ENCODE results near the gene TGM6.

Gene TGM6

DNA sequence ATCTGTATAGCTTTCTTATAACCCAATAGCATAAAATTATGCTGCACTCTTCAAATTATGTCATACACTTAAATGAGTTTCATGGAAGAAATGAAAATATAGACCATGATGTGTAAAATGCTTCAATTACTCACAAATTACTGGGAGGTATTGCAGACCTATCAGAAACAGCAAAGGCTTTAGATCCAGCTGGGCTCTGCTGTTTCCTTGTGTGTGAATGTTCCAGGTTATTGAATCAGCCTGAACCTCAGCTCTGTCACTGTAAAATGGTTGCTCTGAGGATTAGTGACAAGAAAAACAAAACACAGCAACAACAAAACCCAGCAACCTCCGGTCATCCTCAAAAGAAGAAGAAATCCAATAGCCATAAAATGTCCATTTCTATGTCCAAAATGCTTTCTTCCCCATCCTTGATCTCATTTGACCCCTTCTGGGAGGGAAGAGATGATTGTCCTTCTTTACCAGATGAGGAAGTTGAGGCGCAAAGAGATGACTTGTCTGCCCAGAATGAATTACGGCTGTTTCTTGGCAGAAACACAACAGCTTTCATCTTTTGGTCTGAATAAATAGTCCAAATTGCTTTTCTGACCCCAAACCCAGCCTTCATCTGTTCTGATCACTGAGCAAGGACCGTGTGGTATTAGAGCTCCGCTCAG is 42.2 kb upstream of the TGM6 start:
- TF ChIP-seq ZBTB7A (IDR thresholded peaks at IDR 0.05; ENCODE audit: low read depth) (no peak), TEAD4 (IDR thresholded peaks at IDR 0.05) (no peak), CEBPB (IDR thresholded peaks at IDR 0.05) (no peak)

- TF ChIP-seq USF1 (IDR thresholded peaks at IDR 0.05) (no peak), YY1 (IDR thresholded peaks at IDR 0.05; ENCODE audit: low read depth) (no peak), CREB1 (IDR thresholded peaks at IDR 0.05; ENCODE audit: low read depth) (no peak), TCF12 (IDR thresholded peaks at IDR 0.05; ENCODE audit: low read depth) (no peak), ZBTB7A (IDR thresholded peaks at IDR 0.05; ENCODE audit: low read depth) (no peak), EP300 (IDR thresholded peaks at IDR 0.05; ENCODE audit: borderline replicate concordance) (no peak)
- TF ChIP-seq, protein P1, sequence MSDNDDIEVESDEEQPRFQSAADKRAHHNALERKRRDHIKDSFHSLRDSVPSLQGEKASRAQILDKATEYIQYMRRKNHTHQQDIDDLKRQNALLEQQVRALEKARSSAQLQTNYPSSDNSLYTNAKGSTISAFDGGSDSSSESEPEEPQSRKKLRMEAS (IDR thresholded peaks at IDR 0.05): no peak
- TF ChIP-seq, protein P2, sequence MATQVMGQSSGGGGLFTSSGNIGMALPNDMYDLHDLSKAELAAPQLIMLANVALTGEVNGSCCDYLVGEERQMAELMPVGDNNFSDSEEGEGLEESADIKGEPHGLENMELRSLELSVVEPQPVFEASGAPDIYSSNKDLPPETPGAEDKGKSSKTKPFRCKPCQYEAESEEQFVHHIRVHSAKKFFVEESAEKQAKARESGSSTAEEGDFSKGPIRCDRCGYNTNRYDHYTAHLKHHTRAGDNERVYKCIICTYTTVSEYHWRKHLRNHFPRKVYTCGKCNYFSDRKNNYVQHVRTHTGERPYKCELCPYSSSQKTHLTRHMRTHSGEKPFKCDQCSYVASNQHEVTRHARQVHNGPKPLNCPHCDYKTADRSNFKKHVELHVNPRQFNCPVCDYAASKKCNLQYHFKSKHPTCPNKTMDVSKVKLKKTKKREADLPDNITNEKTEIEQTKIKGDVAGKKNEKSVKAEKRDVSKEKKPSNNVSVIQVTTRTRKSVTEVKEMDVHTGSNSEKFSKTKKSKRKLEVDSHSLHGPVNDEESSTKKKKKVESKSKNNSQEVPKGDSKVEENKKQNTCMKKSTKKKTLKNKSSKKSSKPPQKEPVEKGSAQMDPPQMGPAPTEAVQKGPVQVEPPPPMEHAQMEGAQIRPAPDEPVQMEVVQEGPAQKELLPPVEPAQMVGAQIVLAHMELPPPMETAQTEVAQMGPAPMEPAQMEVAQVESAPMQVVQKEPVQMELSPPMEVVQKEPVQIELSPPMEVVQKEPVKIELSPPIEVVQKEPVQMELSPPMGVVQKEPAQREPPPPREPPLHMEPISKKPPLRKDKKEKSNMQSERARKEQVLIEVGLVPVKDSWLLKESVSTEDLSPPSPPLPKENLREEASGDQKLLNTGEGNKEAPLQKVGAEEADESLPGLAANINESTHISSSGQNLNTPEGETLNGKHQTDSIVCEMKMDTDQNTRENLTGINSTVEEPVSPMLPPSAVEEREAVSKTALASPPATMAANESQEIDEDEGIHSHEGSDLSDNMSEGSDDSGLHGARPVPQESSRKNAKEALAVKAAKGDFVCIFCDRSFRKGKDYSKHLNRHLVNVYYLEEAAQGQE (IDR thresholded peaks at IDR 0.05; ENCODE audit: low read depth): no peak
Observed at GRCh38 chr20:2340136-2340535, 40.6 kb upstream of the TGM6 start.

- TF ChIP-seq TCF12 (IDR thresholded peaks at IDR 0.05; ENCODE audit: low read depth) (no peak), TAF1 (IDR thresholded peaks at IDR 0.05; ENCODE audit: low read depth) (no peak), YY1 (IDR thresholded peaks at IDR 0.05; ENCODE audit: low read depth) (no peak), EGR1 (IDR thresholded peaks at IDR 0.05) (no peak), FOXM1 (IDR thresholded peaks at IDR 0.05; ENCODE audit: borderline replicate concordance, low read depth) (no peak), EP300 (IDR thresholded peaks at IDR 0.05; ENCODE audit: borderline replicate concordance) (no peak), CREB1 (IDR thresholded peaks at IDR 0.05; ENCODE audit: low read depth) (no peak)
- TF ChIP-seq, protein P1 (IDR thresholded peaks at IDR 0.05): no peak
- TF ChIP-seq, protein P2 (IDR thresholded peaks at IDR 0.05; ENCODE audit: low read depth): no peak
Observed at GRCh38 chr20:2340823-2341222, 39.9 kb upstream of the TGM6 start.

DNA sequence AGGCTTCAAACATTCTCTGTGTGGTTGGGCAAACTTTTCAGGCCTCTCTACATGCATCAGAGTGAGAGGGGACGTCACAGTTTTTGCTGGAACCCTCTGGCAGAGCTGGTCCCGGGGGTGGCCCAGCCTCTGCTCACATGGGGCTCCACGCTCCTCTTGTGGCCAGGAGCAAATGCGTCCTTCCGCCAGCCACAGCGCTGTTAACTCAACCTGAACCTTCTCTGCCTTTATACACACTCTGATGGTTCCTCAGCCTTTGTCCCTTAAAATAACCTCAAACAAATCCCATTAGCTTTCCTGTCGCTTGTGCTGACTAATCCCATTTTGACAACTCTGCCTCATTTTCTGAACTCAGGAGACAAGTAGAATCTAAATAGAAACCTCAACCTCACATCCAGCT is 39.4 kb upstream of the TGM6 start:
- TF ChIP-seq USF1 (IDR thresholded peaks at IDR 0.05) (no peak), ZBTB7A (IDR thresholded peaks at IDR 0.05; ENCODE audit: low read depth) (no peak), EGR1 (IDR thresholded peaks at IDR 0.05) (no peak), TEAD4 (IDR thresholded peaks at IDR 0.05) (no peak), EP300 (IDR thresholded peaks at IDR 0.05; ENCODE audit: borderline replicate concordance) (no peak), CREB1 (IDR thresholded peaks at IDR 0.05; ENCODE audit: low read depth) (no peak), CEBPB (IDR thresholded peaks at IDR 0.05) (no peak), FOXM1 (IDR thresholded peaks at IDR 0.05; ENCODE audit: borderline replicate concordance, low read depth) (no peak), TAF1 (IDR thresholded peaks at IDR 0.05; ENCODE audit: low read depth) (no peak), YY1 (IDR thresholded peaks at IDR 0.05; ENCODE audit: low read depth) (no peak), RAD21 (IDR thresholded peaks at IDR 0.05; ENCODE audit: low read depth) (no peak), TCF12 (IDR thresholded peaks at IDR 0.05; ENCODE audit: low read depth) (no peak), NFIC (IDR thresholded peaks at IDR 0.05) (no peak)
- TF ChIP-seq, protein P1 (IDR thresholded peaks at IDR 0.05): no peak
- TF ChIP-seq, protein P2 (IDR thresholded peaks at IDR 0.05; ENCODE audit: low read depth): no peak
